PC-9 (cell line): ENCODE measurements around the gene TSC22D3. TPM values are rescaled to one million over a fixed set of nuclear protein-coding genes. Genes with fewer than 3 reads are reported as not detected.

ENCODE experiments used
- BruUV-seq: library from RNA; stranded (reverse); fragments of 400-500 nt; replicated peaks from 2 replicates; lab custom pipeline; 2021; lab: Mats Ljungman, UMichigan
- CTCF ChIA-PET: fragments of 300-600 bp; sonication (Branson Sonifier 250); formaldehyde crosslinking; loops from one replicate; lab custom pipeline; 2022; ENCODE audit warnings: antibody characterized with exemption; lab: Charles Lee
- POLR2A ChIA-PET: fragments of 300-600 bp; sonication (Branson Sonifier 250); formaldehyde crosslinking; loops from one replicate; lab custom pipeline; 2022; ENCODE audit warnings: antibody characterized with exemption; ENCODE audit not compliant: unreplicated experiment; lab: Charles Lee
- DNase-seq, 2 experiments: peaks; one replicate each; pipeline versions ENCODE4 v3.0.0 to v3.0.0-alpha.2; 2015 to 2022; ENCODE audit warnings: mixed read lengths in 1 of 2
- H2AFZ ChIP-seq: fragments of 200-600 bp; sonication (generic); 2 replicates; pipeline ENCODE4 v1.8.1; 2017; ENCODE audit warnings: antibody characterized with exemption
- H3F3A ChIP-seq: fragments of 200-600 bp; sonication (generic); 2 replicates; pipeline ENCODE4 v1.8.1; 2017; ENCODE audit warnings: antibody characterized with exemption, mild to moderate bottlenecking, low read depth; ENCODE audit not compliant: insufficient read depth
- H3K27ac ChIP-seq: fragments of 200-600 bp; sonication (generic); 2 replicates; pipeline ENCODE4 v1.6.1; 2016; ENCODE audit warnings: mixed run types
- H3K27me3 ChIP-seq: fragments of 200-600 bp; sonication (generic); 2 replicates; pipeline ENCODE4 v1.6.1; 2016; ENCODE audit warnings: low read depth, mixed run types; ENCODE audit not compliant: insufficient read depth
- H3K36me3 ChIP-seq: fragments of 200-600 bp; sonication (generic); 2 replicates; pipeline ENCODE4 v1.6.1; 2016; ENCODE audit warnings: low read depth, mixed run types
- H3K4me1 ChIP-seq: fragments of 200-600 bp; sonication (generic); replicated peaks from 2 replicates; pipeline ENCODE4 v1.6.1; 2016; ENCODE audit warnings: mixed run types; ENCODE audit not compliant: insufficient read depth
- H3K4me2 ChIP-seq: fragments of 200-600 bp; sonication (generic); 2 replicates; pipeline ENCODE4 v1.6.1; 2017; ENCODE audit warnings: mixed run types
- H3K4me3 ChIP-seq: fragments of 200-600 bp; sonication (generic); 2 replicates; pipeline ENCODE4 v1.6.1; 2016; ENCODE audit warnings: mixed run types
- H3K79me2 ChIP-seq: fragments of 200-600 bp; sonication (generic); 2 replicates; pipeline ENCODE4 v1.6.1; 2017; ENCODE audit warnings: low read depth, mixed run types
- H3K9me2 ChIP-seq: fragments of 200-600 bp; sonication (generic); 2 replicates; pipeline ENCODE4 v1.8.1; 2017; ENCODE audit warnings: mild to moderate bottlenecking; ENCODE audit not compliant: insufficient read depth
- H3K9me3 ChIP-seq: fragments of 200-600 bp; sonication (generic); 2 replicates; pipeline ENCODE4 v1.8.1; 2016; ENCODE audit warnings: low read depth; ENCODE audit not compliant: insufficient read depth
- H4K20me1 ChIP-seq: fragments of 200-600 bp; sonication (generic); 2 replicates; pipeline ENCODE4 v1.8.1; 2017; ENCODE audit not compliant: insufficient read depth
- CTCF ChIP-seq: fragments of 200-600 bp; sonication (generic); conservative IDR thresholded peaks from 2 replicates; pipeline ENCODE4 v1.6.1; 2017; ENCODE audit warnings: mixed run types, antibody characterized with exemption, mild to moderate bottlenecking, moderate library complexity
- EZH2 ChIP-seq: fragments of 200-600 bp; sonication (generic); IDR thresholded peaks from 2 replicates; pipeline ENCODE4 v1.8.0; 2017; ENCODE audit warnings: antibody characterized with exemption, low read depth
- intact Hi-C: fragments of 100-400 bp; cut with micrococcal nuclease; formaldehyde crosslinking; loops from one replicate; pipeline ENCODE4 v1.10.0; 2022; ENCODE audit not compliant: unreplicated experiment
- total RNA-seq: library from RNA; stranded (reverse); gene quantifications from 2 replicates; pipeline ENCODE4 v1.2.3, GENCODE V29; 2021

Gene TSC22D3
- total RNA-seq, 1 experiment from 2014 or later = 43.9 TPM

- CTCF ChIA-PET = interaction anchor here (0.9 to 3.8 kb wide), 4 partner anchors 31 to 60 kb away, joined by 3 to 21 read pairs (median 6); no protein-coding TSS in a partner anchor
- BruUV-seq = TSS peak; percentile 51
Measured at GRCh38 chrX:107715331-107716117, 60.1 kb downstream of the TSC22D3 start.

GRCh38 chrX:107714206-107714891 is 61.2 kb downstream of the TSC22D3 start:
- peaks cover 38% of the 10 kb centered on the region for H3F3A ChIP-seq
- ChIA-PET CTCF (interaction anchor here (3.8 kb wide), 1 partner anchor 41 kb away, joined by 21 read pairs; no protein-coding TSS in a partner anchor), POLR2A (no interaction called here)
- H3K4me1 ChIP-seq = peaks cover 61% of the 10 kb centered on the region
- peaks cover 14% of the 10 kb centered on the region; the same call in 1 of the 2 replicates for H3K36me3 ChIP-seq
- H3K9me2 ChIP-seq = no peaks in the 10 kb centered on the region
- no peak overlapping the region for H2AFZ ChIP-seq
- no peak for DNase-seq
- H3K9me3 ChIP-seq = no peaks in the 10 kb centered on the region
- intact Hi-C loops = no loop called here
- H3K27me3 ChIP-seq = no peaks in the 10 kb centered on the region
- peak overlapping the region; percentile 96 for H3K4me2 ChIP-seq
- no peak overlapping the region; the same call in 1 of the 2 replicates for H3K4me3 ChIP-seq
- peaks cover 22% of the 10 kb centered on the region for H3K79me2 ChIP-seq
- H4K20me1 ChIP-seq = no peaks in the 10 kb centered on the region
- BruUV-seq = no TSS peak
- TF ChIP-seq EZH2 (no peak), CTCF (no peak)
- H3K27ac ChIP-seq = no peak overlapping the region

More at GRCh38 chrX:107715331-107716117, 60.1 kb downstream of the TSC22D3 start:
- Histone ChIP-seq H3K4me3 (peak overlapping the region; percentile 91), H3F3A (peaks cover 30% of the 10 kb centered on the region), H3K79me2 (peaks cover 22% of the 10 kb centered on the region), H3K27me3 (no peaks in the 10 kb centered on the region), H3K36me3 (peaks cover 14% of the 10 kb centered on the region; the same call in 1 of the 2 replicates), H3K9me3 (no peaks in the 10 kb centered on the region), H4K20me1 (no peaks in the 10 kb centered on the region), H3K4me2 (peak overlapping the region; percentile 96), H2AFZ (peak overlapping the region; percentile 66; the same call in 1 of the 2 replicates), H3K9me2 (no peaks in the 10 kb centered on the region), H3K27ac (no peak overlapping the region), H3K4me1 (peaks cover 53% of the 10 kb centered on the region)
- intact Hi-C loops = loop anchor here (2.0 to 5.0 kb wide), 2 partner anchors 51 to 178 kb away; no protein-coding TSS in a partner anchor
- no peak for TF ChIP-seq CTCF
- no peak for TF ChIP-seq EZH2
- POLR2A ChIA-PET = interaction anchor here (0.6 to 1.6 kb wide), 4 partner anchors 37 to 617 kb away, joined by 3 to 12 read pairs (median 6); no protein-coding TSS in a partner anchor
- DNase-seq = peak in 1 of 2 experiments; percentile 14

GRCh38 chrX:107713543-107714205 is 61.9 kb downstream of the TSC22D3 start:
- no peak overlapping the region for H3K4me2 ChIP-seq
- H3F3A ChIP-seq = peaks cover 37% of the 10 kb centered on the region
- BruUV-seq = no TSS peak
- no peak overlapping the region for H3K27ac ChIP-seq
- no peaks in the 10 kb centered on the region for H3K9me2 ChIP-seq
- no peaks in the 10 kb centered on the region for H3K27me3 ChIP-seq
- H3K79me2 ChIP-seq = peaks cover 22% of the 10 kb centered on the region
- H3K9me3 ChIP-seq = no peaks in the 10 kb centered on the region
- ChIA-PET POLR2A (interaction anchor here (0.7 to 1.2 kb wide), 2 partner anchors 24 to 36 kb away, joined by 3 to 4 read pairs; no protein-coding TSS in a partner anchor), CTCF (no interaction called here)
- no peak overlapping the region for H3K4me3 ChIP-seq
- no peak for DNase-seq
- H3K4me1 ChIP-seq = peaks cover 54% of the 10 kb centered on the region
- no peaks in the 10 kb centered on the region for H4K20me1 ChIP-seq
- TF ChIP-seq EZH2 = no peak
- no peak for TF ChIP-seq CTCF
- intact Hi-C loops = no loop called here
- H3K36me3 ChIP-seq = peaks cover 14% of the 10 kb centered on the region; the same call in 1 of the 2 replicates
- no peak overlapping the region for H2AFZ ChIP-seq
